H1 (cell line): ENCODE data around the gene DGCR8. TPM values are rescaled to one million over a fixed set of nuclear protein-coding genes. Genes with fewer than 3 reads are reported as not detected.
A peak's percentile ranks its signal among the peaks of the same experiment; 100 is the strongest.

Source experiments
- CTCF ChIA-PET: fragments of 300-600 bp; sonication (Branson Sonifier 250); formaldehyde crosslinking; loops from one replicate; lab custom pipeline; 2021; ENCODE audit not compliant: partially characterized antibody; lab: Charles Lee
- POLR2A ChIA-PET: fragments of 300-600 bp; sonication (Branson Sonifier 250); formaldehyde crosslinking; loops from one replicate; lab custom pipeline; 2021; ENCODE audit warnings: inconsistent platforms; ENCODE audit not compliant: partially characterized antibody; lab: Charles Lee
- DNase-seq, 2 experiments: peaks; one replicate each; pipeline versions ENCODE4 v3.0.0 to v3.0.0-alpha.2; 2010 to 2022; ENCODE audit warnings: low spot score in 2 of 2, low read depth in 1 of 2, mixed read lengths in 1 of 2
- FAIRE-seq: peaks from 2 replicates; lab custom pipeline; 2011; peaks lifted over from hg19 to GRCh38; lab: Jason Lieb, UNC
- H2AFZ ChIP-seq: 2 replicates; pipeline ENCODE4 v1.8.1; 2012; ENCODE audit warnings: low read length, inconsistent platforms
- H2AK5ac ChIP-seq: 2 replicates; pipeline ENCODE4 v1.6.1; 2013; ENCODE audit warnings: low read depth, low read length
- H2BK120ac ChIP-seq: replicated peaks from 2 replicates; pipeline ENCODE3; 2013; ENCODE audit warnings: low read depth, low read length, inconsistent platforms
- H2BK12ac ChIP-seq: 2 replicates; pipeline ENCODE4 v1.6.1; 2013; ENCODE audit warnings: low read depth, low read length
- H2BK15ac ChIP-seq: 2 replicates; pipeline ENCODE4 v1.6.1; 2013; ENCODE audit warnings: low read length
- H2BK20ac ChIP-seq: 2 replicates; pipeline ENCODE4 v1.6.1; 2013; ENCODE audit warnings: low read length
- H2BK5ac ChIP-seq: 2 replicates; pipeline ENCODE4 v1.6.1; 2013; ENCODE audit warnings: low read depth, low read length
- H3K14ac ChIP-seq: 2 replicates; pipeline ENCODE4 v1.6.1; 2013; ENCODE audit warnings: inconsistent platforms; ENCODE audit not compliant: insufficient read length
- H3K18ac ChIP-seq: 2 replicates; pipeline ENCODE4 v1.6.1; 2013; ENCODE audit warnings: low read length; ENCODE audit errors: extremely low read depth
- H3K23ac ChIP-seq: 2 replicates; pipeline ENCODE4 v1.6.1; 2013; ENCODE audit warnings: inconsistent platforms; ENCODE audit not compliant: insufficient read length
- H3K23me2 ChIP-seq: 2 replicates; pipeline ENCODE4 v1.6.1; 2013; ENCODE audit warnings: low read depth, low read length
- H3K27ac ChIP-seq: 2 replicates; pipeline ENCODE4 v1.6.1; 2011; ENCODE audit warnings: low read depth, low read length, inconsistent platforms
- H3K27me3 ChIP-seq, 4 experiments: replicated peaks in 1 of 4; 1 replicate in 1 of 4; 2 replicates in 3 of 4; pipeline versions ENCODE4 v1.6.1 to v1.8.1; 2011 to 2013; ENCODE audit warnings: low read length in 3 of 4, mild to moderate bottlenecking in 3 of 4, inconsistent platforms in 2 of 4, mixed read lengths in 2 of 4, moderate library complexity in 1 of 4; ENCODE audit not compliant: control insufficient read depth in 3 of 4, insufficient read depth in 3 of 4; ENCODE audit errors: extremely low read depth in 1 of 4
- H3K36me3 ChIP-seq, 4 experiments: 2 replicates each; pipeline versions ENCODE4 v1.6.1 to v1.8.1; 2011 to 2013; ENCODE audit warnings: mild to moderate bottlenecking in 4 of 4, low read length in 3 of 4, moderate library complexity in 2 of 4, control low read depth in 1 of 4, inconsistent platforms in 1 of 4; ENCODE audit not compliant: insufficient read depth in 4 of 4, control insufficient read depth in 2 of 4
- H3K4ac ChIP-seq: replicated peaks from 2 replicates; pipeline ENCODE3; 2013; ENCODE audit warnings: low read length, low read depth, mixed read lengths, inconsistent platforms; ENCODE audit not compliant: insufficient read length
- H3K4me1 ChIP-seq, 4 experiments: replicated peaks in 1 of 4; 1 replicate in 1 of 4; 2 replicates in 3 of 4; pipeline versions ENCODE4 v1.6.1 to v1.8.1; 2011 to 2013; ENCODE audit warnings: low read length in 3 of 4, inconsistent platforms in 2 of 4, mixed read lengths in 1 of 4; ENCODE audit not compliant: insufficient read depth in 4 of 4, control insufficient read depth in 3 of 4
- H3K4me2 ChIP-seq, 2 experiments: 2 replicates each; pipeline versions ENCODE4 v1.6.1 to v1.8.1; 2011 to 2013; ENCODE audit warnings: low read depth in 2 of 2, low read length in 2 of 2, control low read depth in 1 of 2, inconsistent platforms in 1 of 2, mild to moderate bottlenecking in 1 of 2; ENCODE audit not compliant: insufficient read depth in 1 of 2
- H3K4me3 ChIP-seq, 4 experiments: fragments of 200-600, 300-600 bp in 1 of 4; sonication (generic), shearing (Covaris generic), sonication (Bioruptor Twin) in 1 of 4; 2 replicates each; pipeline versions ENCODE4 v1.5.1 to v1.8.1; 2011 to 2016; ENCODE audit warnings: low read length in 4 of 4, low read depth in 3 of 4, control low read depth in 2 of 4, inconsistent platforms in 2 of 4, mild to moderate bottlenecking in 2 of 4, mixed read lengths in 1 of 4, moderate library complexity in 1 of 4; ENCODE audit not compliant: insufficient read depth in 2 of 4; ENCODE audit errors: extremely low read depth in 1 of 4
- H3K56ac ChIP-seq: replicated peaks from 2 replicates; pipeline ENCODE3; 2013; ENCODE audit warnings: low read depth, mild to moderate bottlenecking, mixed read lengths, low read length, inconsistent platforms; ENCODE audit not compliant: insufficient read length
- H3K79me1 ChIP-seq: 2 replicates; pipeline ENCODE4 v1.6.1; 2013; ENCODE audit warnings: low read depth, low read length, control low read depth
- H3K79me2 ChIP-seq, 2 experiments: 2 replicates each; pipeline versions ENCODE4 v1.6.1 to v1.8.1; 2012 to 2013; ENCODE audit warnings: low read length in 2 of 2, mild to moderate bottlenecking in 2 of 2, inconsistent platforms in 1 of 2; ENCODE audit not compliant: insufficient read depth in 2 of 2, control insufficient read depth in 1 of 2
- H3K9ac ChIP-seq, 4 experiments: replicated peaks in 1 of 4; 1 replicate in 1 of 4; 2 replicates in 3 of 4; pipeline versions ENCODE4 v1.6.1 to v1.8.1; 2011 to 2013; ENCODE audit warnings: low read depth in 3 of 4, low read length in 3 of 4, control low read depth in 2 of 4, mild to moderate bottlenecking in 2 of 4, moderate library complexity in 2 of 4, inconsistent platforms in 1 of 4; ENCODE audit errors: extremely low read depth in 1 of 4
- H3K9me3 ChIP-seq, 2 experiments: 2 replicates each; pipeline versions ENCODE4 v1.6.1 to v1.8.1; 2012 to 2013; ENCODE audit warnings: mild to moderate bottlenecking in 2 of 2, moderate library complexity in 2 of 2, control low read depth in 1 of 2, inconsistent platforms in 1 of 2, low read depth in 1 of 2, low read length in 1 of 2, mixed read lengths in 1 of 2; ENCODE audit not compliant: insufficient read depth in 2 of 2
- H4K20me1 ChIP-seq, 2 experiments: replicated peaks in 1 of 2; 2 replicates each; pipeline versions ENCODE3 to v1.8.1; 2011 to 2013; ENCODE audit warnings: inconsistent platforms in 2 of 2, low read length in 2 of 2, mild to moderate bottlenecking in 1 of 2; ENCODE audit not compliant: insufficient read depth in 2 of 2, control insufficient read depth in 1 of 2
- H4K5ac ChIP-seq: 2 replicates; pipeline ENCODE4 v1.6.1; 2013; ENCODE audit warnings: low read length, low read depth, mixed read lengths, inconsistent platforms; ENCODE audit not compliant: insufficient read length
- H4K8ac ChIP-seq: 2 replicates; pipeline ENCODE4 v1.8.0; 2013; ENCODE audit warnings: mild to moderate bottlenecking, moderate library complexity, low read length, inconsistent platforms; ENCODE audit not compliant: insufficient read depth; ENCODE audit errors: extremely low read depth
- H4K91ac ChIP-seq: replicated peaks from 2 replicates; pipeline ENCODE3; 2013; ENCODE audit warnings: low read length, mixed read lengths, inconsistent platforms; ENCODE audit not compliant: insufficient read length
- POLR2AphosphoS5 ChIP-seq: IDR thresholded peaks from 2 replicates; pipeline ENCODE4 v1.6.1; 2011; ENCODE audit warnings: low read depth, low read length
- RBBP5 ChIP-seq: IDR thresholded peaks from 2 replicates; pipeline ENCODE4 v1.7.1; 2012; ENCODE audit warnings: low read depth, mild to moderate bottlenecking, inconsistent platforms, low read length, moderate library complexity, borderline replicate concordance
- WGBS, 2 experiments: shearing (Covaris generic) in 1 of 2; methylation state at CpG; one replicate each; pipeline versions ENCODE4 v1.1.6 to v1.1.7; 2013 to 2015; ENCODE audit warnings: low lambda C conversion rate in 2 of 2, mixed read lengths in 2 of 2, inconsistent platforms in 1 of 2, low coverage in 1 of 2, missing lambda C conversion rate in 1 of 2; ENCODE audit not compliant: insufficient replicate concordance in 2 of 2, insufficient coverage in 1 of 2, insufficient read length in 1 of 2; ENCODE audit errors: extremely low coverage in 1 of 2, missing lambda C conversion rate in 1 of 2; 5-methylcytosine and 5-hydroxymethylcytosine counted together
- polyA plus RNA-seq, 7 experiments: library from polyadenylated mRNA; depleted of rRNA in 3 of 7; stranded (reverse) in 5 of 7; unstranded in 2 of 7; fragments of >200 nt in 5 of 7; fragments of 200-250 nt in 2 of 7; gene quantifications; 1 replicate in 5 of 7; 2 replicates in 1 of 7; 4 replicates in 1 of 7; pipeline versions ENCODE4 v1.2.1 to v1.2.3, GENCODE V29; 2011 to 2013; ENCODE audit warnings: missing spikeins in 2 of 7, mixed read lengths in 2 of 7
- total RNA-seq: library from RNA; stranded (reverse); fragmentation: NEBNext Ultra II Directional; extraction: Animal tissue kit (Norgen Biotek cat#: 25700); gene quantifications from 2 replicates; pipeline ENCODE4 v1.2.1, GENCODE V29; 2021

DGCR8 gene
- total and polyA plus RNA-seq, 2 of the 8 experiments (the other 6 are each of a cell fraction or from before 2014, with no cell fraction given) = 23.7 to 43.7 TPM

- ChIA-PET CTCF (interaction anchor here (1.3 kb wide), 1 partner anchor 8 kb away, joined by 4 read pairs; no protein-coding TSS in a partner anchor), POLR2A (interaction anchor here (1.0 to 22.7 kb wide), 10 partner anchors 6 to 133 kb away, joined by 3 to 598 read pairs (median 3); partner anchors contain the start of gene ZDHHC8)
- Histone ChIP-seq H2BK15ac (no peak overlapping the region), H4K8ac (peak overlapping the region; percentile 57; the same call in 1 of the 2 replicates), H3K18ac (no peak overlapping the region), H3K56ac (no peak overlapping the region), H3K79me1 (peaks cover 8% of the 10 kb centered on the region; the same call in 1 of the 2 replicates), H2BK120ac (no peak overlapping the region), H3K23me2 (peaks cover 7% of the 10 kb centered on the region; the same call in 1 of the 2 replicates), H4K20me1 (peaks cover 37 to 42% of the 10 kb centered on the region in 2 experiments), H3K4me3 (no peak overlapping the region), H3K9ac (peak overlapping the region in 2 of 4 experiments; percentile 13 to 42; a peak in 2 of 7 replicates), H3K4me1 (peaks cover 0 to 13% (median 5%) of the 10 kb centered on the region in 4 experiments; a peak in 5 of 7 replicates), H2BK12ac (no peak overlapping the region), H3K4me2 (0 out of 4 replicates have a peak overlapping the region, but pooled peaks of 1 of the 2 experiments have one; percentile 27), H3K4ac (no peak overlapping the region), H2AK5ac (no peak overlapping the region), H2BK20ac (no peak overlapping the region), H4K91ac (no peak overlapping the region), H2AFZ (no peak overlapping the region), H3K79me2 (peaks cover 44 to 70% of the 10 kb centered on the region in 2 experiments), H3K9me3 (no peaks in the 10 kb centered on the region), H3K27me3 (no peaks in the 10 kb centered on the region)
- 92% methylated on average over 21 of the region's 22 CpGs; no CpG with 5 or more reads in 1 of the 2 experiments for WGBS, 2 experiments
- FAIRE-seq = no peak
- TF ChIP-seq RBBP5 (no peak), POLR2AphosphoS5 (peak; percentile 67; the same call in 1 of the 2 replicates)
- TF ChIP-seq, all 59 proteins: peak for 1
- DNase-seq = no peak
- Histone ChIP-seq H4K5ac (no peak overlapping the region), H3K27ac (no peak overlapping the region), H3K14ac (no peak overlapping the region), H3K36me3 (peaks cover 52 to 73% (median 66%) of the 10 kb centered on the region in 4 experiments), H2BK5ac (no peak overlapping the region), H3K23ac (no peak overlapping the region)
Observed at GRCh38 chr22:20121856-20122415, 41.9 kb downstream of the DGCR8 start.
